ENCODE measurements around the gene EIF4G3.

DNA sequence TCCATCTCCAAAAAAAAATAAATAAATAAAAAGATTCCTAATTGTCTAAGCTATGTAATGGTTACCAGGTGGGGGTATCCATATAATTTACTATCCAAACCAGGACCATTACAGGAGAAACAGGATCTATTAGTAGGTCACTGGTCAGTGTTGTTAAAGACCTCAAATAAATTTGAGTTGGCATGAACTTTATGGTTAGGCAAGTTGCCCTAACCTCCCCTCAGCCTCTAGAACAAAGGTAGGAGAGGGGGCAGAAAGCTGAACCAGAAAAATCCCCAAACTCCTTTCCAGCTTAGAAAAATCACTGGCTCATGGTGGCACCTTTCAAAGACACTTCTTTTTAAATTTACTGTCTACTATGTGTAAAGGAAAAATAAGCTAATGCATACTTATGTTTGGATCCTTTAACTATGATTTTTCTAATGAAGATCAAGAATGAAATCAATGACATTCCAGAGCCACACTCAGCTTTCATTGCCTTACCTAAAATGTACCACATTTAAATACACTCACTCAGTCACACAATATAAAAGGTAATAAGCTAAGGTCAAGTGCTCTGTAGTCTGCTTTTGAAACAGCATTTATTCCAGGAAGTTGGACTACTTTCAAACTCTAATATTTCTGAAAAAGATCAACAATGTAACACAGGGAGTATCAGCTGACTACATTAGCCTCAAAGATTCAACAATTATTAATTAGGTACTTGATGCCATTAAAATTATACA lies 13.8 kb downstream of the EIF4G3 start:
- TF ChIP-seq, protein P1, sequence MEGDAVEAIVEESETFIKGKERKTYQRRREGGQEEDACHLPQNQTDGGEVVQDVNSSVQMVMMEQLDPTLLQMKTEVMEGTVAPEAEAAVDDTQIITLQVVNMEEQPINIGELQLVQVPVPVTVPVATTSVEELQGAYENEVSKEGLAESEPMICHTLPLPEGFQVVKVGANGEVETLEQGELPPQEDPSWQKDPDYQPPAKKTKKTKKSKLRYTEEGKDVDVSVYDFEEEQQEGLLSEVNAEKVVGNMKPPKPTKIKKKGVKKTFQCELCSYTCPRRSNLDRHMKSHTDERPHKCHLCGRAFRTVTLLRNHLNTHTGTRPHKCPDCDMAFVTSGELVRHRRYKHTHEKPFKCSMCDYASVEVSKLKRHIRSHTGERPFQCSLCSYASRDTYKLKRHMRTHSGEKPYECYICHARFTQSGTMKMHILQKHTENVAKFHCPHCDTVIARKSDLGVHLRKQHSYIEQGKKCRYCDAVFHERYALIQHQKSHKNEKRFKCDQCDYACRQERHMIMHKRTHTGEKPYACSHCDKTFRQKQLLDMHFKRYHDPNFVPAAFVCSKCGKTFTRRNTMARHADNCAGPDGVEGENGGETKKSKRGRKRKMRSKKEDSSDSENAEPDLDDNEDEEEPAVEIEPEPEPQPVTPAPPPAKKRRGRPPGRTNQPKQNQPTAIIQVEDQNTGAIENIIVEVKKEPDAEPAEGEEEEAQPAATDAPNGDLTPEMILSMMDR (IDR thresholded peaks at IDR 0.05 in 2 of 3, conservative IDR thresholded peaks at IDR 0.05 in 1 of 3; ENCODE audit: control insufficient read depth in 2 of 3, extremely low read depth in 1 of 3, insufficient read depth in 1 of 3, low read depth in 3 of 3, low read length in 3 of 3): no peak
- TF ChIP-seq, protein P2, sequence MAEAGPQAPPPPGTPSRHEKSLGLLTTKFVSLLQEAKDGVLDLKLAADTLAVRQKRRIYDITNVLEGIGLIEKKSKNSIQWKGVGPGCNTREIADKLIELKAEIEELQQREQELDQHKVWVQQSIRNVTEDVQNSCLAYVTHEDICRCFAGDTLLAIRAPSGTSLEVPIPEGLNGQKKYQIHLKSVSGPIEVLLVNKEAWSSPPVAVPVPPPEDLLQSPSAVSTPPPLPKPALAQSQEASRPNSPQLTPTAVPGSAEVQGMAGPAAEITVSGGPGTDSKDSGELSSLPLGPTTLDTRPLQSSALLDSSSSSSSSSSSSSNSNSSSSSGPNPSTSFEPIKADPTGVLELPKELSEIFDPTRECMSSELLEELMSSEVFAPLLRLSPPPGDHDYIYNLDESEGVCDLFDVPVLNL (IDR thresholded peaks at IDR 0.05; ENCODE audit: low read depth, low read length): no peak
- TF ChIP-seq RELA (IDR thresholded peaks at IDR 0.05; ENCODE audit: borderline replicate concordance, partially characterized antibody) (no peak), POLR2A (IDR thresholded peaks at IDR 0.05; ENCODE audit: low read depth, low read length) (no peak), ZNF274 (IDR thresholded peaks at IDR 0.05; ENCODE audit: insufficient read depth, insufficient read length) (no peak), ETV6 (conservative IDR thresholded peaks at IDR 0.05 in 1 of 2, IDR thresholded peaks at IDR 0.05 in 1 of 2; ENCODE audit: borderline replicate concordance in 1 of 2, low read depth in 1 of 2) (no peak), EZH2 (IDR thresholded peaks at IDR 0.05; ENCODE audit: borderline replicate concordance, control insufficient read depth, low read depth, low read length) (no peak), NFIC (IDR thresholded peaks at IDR 0.05; ENCODE audit: low read depth, low read length) (no peak)
- TF ChIP-seq, protein P3, sequence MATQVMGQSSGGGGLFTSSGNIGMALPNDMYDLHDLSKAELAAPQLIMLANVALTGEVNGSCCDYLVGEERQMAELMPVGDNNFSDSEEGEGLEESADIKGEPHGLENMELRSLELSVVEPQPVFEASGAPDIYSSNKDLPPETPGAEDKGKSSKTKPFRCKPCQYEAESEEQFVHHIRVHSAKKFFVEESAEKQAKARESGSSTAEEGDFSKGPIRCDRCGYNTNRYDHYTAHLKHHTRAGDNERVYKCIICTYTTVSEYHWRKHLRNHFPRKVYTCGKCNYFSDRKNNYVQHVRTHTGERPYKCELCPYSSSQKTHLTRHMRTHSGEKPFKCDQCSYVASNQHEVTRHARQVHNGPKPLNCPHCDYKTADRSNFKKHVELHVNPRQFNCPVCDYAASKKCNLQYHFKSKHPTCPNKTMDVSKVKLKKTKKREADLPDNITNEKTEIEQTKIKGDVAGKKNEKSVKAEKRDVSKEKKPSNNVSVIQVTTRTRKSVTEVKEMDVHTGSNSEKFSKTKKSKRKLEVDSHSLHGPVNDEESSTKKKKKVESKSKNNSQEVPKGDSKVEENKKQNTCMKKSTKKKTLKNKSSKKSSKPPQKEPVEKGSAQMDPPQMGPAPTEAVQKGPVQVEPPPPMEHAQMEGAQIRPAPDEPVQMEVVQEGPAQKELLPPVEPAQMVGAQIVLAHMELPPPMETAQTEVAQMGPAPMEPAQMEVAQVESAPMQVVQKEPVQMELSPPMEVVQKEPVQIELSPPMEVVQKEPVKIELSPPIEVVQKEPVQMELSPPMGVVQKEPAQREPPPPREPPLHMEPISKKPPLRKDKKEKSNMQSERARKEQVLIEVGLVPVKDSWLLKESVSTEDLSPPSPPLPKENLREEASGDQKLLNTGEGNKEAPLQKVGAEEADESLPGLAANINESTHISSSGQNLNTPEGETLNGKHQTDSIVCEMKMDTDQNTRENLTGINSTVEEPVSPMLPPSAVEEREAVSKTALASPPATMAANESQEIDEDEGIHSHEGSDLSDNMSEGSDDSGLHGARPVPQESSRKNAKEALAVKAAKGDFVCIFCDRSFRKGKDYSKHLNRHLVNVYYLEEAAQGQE (IDR thresholded peaks at IDR 0.05; ENCODE audit: low read depth, low read length): no peak
- TF ChIP-seq, protein P4, sequence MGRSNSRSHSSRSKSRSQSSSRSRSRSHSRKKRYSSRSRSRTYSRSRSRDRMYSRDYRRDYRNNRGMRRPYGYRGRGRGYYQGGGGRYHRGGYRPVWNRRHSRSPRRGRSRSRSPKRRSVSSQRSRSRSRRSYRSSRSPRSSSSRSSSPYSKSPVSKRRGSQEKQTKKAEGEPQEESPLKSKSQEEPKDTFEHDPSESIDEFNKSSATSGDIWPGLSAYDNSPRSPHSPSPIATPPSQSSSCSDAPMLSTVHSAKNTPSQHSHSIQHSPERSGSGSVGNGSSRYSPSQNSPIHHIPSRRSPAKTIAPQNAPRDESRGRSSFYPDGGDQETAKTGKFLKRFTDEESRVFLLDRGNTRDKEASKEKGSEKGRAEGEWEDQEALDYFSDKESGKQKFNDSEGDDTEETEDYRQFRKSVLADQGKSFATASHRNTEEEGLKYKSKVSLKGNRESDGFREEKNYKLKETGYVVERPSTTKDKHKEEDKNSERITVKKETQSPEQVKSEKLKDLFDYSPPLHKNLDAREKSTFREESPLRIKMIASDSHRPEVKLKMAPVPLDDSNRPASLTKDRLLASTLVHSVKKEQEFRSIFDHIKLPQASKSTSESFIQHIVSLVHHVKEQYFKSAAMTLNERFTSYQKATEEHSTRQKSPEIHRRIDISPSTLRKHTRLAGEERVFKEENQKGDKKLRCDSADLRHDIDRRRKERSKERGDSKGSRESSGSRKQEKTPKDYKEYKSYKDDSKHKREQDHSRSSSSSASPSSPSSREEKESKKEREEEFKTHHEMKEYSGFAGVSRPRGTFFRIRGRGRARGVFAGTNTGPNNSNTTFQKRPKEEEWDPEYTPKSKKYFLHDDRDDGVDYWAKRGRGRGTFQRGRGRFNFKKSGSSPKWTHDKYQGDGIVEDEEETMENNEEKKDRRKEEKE (IDR thresholded peaks at IDR 0.05): no peak
- TF ChIP-seq, protein P5, sequence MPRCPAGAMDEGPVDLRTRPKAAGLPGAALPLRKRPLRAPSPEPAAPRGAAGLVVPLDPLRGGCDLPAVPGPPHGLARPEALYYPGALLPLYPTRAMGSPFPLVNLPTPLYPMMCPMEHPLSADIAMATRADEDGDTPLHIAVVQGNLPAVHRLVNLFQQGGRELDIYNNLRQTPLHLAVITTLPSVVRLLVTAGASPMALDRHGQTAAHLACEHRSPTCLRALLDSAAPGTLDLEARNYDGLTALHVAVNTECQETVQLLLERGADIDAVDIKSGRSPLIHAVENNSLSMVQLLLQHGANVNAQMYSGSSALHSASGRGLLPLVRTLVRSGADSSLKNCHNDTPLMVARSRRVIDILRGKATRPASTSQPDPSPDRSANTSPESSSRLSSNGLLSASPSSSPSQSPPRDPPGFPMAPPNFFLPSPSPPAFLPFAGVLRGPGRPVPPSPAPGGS (IDR thresholded peaks at IDR 0.05; ENCODE audit: borderline replicate concordance, insufficient read depth, low read depth, low read length, poor library complexity, severe bottlenecking): no peak

Measured in GM12878 (cell line).